OCI-LY1 (cell line): ENCODE measurements around the gene CFAP73.
"Not testable (repeated sequence)": the region's sequence is repeated elsewhere in the genome, so short reads cannot be mapped to it uniquely, and the experiment has no call there.

Source experiments
- EZH2 ChIP-seq: fragments of 200-600 bp; sonication (generic), shearing (Covaris generic); IDR thresholded peaks from 2 replicates; pipeline ENCODE4 v1.8.0; 2017; ENCODE audit warnings: borderline replicate concordance, mixed run types, mild to moderate bottlenecking, antibody characterized with exemption, low read length, moderate library complexity, mixed read lengths
- TF ChIP-seq, protein P1 (sequence below): fragments of 200-600 bp; sonication (generic), shearing (Covaris generic); IDR thresholded peaks from 2 replicates; pipeline ENCODE4 v1.5.1; 2017; ENCODE audit warnings: mild to moderate bottlenecking, antibody characterized with exemption, low read length, moderate library complexity, mixed read lengths

DNA sequence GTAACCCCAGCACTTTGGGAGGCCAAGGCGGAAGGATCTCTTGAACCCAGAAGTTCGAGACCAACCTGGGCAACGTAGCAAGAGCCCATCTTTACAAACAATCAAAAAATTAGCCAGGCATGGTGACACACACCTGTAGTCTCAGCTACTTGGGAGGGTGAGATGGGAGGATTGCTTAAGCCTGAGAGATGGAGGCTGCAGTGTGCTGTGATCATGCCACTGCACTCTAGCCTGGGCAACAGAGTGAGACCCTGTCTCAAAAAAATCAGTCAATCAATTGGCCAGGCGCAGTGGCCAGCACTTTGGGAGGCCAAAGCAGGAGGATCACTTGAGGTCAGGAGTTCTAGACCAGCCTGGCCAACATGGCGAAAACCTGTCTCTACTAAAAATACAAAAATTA lies 57.3 kb downstream of the CFAP73 start:
- TF ChIP-seq, protein P1, sequence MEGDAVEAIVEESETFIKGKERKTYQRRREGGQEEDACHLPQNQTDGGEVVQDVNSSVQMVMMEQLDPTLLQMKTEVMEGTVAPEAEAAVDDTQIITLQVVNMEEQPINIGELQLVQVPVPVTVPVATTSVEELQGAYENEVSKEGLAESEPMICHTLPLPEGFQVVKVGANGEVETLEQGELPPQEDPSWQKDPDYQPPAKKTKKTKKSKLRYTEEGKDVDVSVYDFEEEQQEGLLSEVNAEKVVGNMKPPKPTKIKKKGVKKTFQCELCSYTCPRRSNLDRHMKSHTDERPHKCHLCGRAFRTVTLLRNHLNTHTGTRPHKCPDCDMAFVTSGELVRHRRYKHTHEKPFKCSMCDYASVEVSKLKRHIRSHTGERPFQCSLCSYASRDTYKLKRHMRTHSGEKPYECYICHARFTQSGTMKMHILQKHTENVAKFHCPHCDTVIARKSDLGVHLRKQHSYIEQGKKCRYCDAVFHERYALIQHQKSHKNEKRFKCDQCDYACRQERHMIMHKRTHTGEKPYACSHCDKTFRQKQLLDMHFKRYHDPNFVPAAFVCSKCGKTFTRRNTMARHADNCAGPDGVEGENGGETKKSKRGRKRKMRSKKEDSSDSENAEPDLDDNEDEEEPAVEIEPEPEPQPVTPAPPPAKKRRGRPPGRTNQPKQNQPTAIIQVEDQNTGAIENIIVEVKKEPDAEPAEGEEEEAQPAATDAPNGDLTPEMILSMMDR: not testable (repeated sequence)
- not testable (repeated sequence) for TF ChIP-seq EZH2
